Astrocyte (in vitro differentiated cells and primary cell): Measurements from ENCODE around the gene CBS.
"Not testable (repeated sequence)": the region's sequence is repeated elsewhere in the genome, so short reads cannot be mapped to it uniquely, and the experiment has no call there.

Source experiments
- EZH2 ChIP-seq: IDR thresholded peaks from 2 replicates; pipeline ENCODE4 v1.6.1; 2012; ENCODE audit warnings: mild to moderate bottlenecking, low read length, inconsistent platforms; ENCODE audit not compliant: insufficient read depth
- TF ChIP-seq, protein P1 (sequence below): IDR thresholded peaks from 2 replicates; pipeline ENCODE4 v1.5.1; 2011; ENCODE audit warnings: low read depth, mild to moderate bottlenecking, inconsistent platforms, low read length, moderate library complexity; ENCODE audit not compliant: insufficient read depth

DNA sequence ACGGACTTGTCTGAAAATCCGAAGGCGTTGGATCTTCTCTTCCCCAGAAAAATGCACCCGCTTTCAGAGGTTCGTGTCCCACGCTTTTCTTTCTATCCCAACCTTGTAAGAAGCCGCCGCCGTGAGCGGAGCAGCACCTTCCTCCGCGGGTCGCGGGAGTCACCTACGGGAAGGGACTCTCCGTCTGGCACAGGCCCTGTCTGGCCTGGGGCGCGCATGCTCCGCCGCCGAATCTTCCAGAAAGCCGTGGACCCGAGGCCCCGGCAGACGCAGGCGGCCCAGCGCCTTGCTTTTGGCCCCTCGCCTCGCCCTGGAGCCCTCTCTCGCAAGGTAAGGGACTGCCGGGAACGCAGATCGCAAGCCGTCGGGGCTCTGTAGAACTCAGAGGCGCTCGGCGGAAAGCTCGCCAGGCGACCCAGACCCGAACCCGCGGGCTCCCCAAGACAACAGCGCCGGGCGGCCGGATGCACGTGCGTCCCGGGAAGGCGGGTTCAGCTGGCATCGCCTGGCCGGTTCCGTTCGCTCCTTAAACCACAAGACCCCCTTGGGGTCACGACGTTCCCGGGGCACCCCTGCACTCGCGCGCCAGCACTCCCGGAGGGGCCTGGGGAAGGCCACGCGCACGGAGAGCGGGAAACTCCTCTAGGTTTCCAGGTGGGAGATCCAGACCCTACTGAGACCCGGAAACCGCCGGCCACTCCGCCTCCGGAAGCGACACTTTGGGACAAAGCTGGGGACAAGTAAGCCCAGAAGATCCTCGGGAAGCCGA, 1.1 kb downstream of the CBS start:
- TF ChIP-seq, protein P1, sequence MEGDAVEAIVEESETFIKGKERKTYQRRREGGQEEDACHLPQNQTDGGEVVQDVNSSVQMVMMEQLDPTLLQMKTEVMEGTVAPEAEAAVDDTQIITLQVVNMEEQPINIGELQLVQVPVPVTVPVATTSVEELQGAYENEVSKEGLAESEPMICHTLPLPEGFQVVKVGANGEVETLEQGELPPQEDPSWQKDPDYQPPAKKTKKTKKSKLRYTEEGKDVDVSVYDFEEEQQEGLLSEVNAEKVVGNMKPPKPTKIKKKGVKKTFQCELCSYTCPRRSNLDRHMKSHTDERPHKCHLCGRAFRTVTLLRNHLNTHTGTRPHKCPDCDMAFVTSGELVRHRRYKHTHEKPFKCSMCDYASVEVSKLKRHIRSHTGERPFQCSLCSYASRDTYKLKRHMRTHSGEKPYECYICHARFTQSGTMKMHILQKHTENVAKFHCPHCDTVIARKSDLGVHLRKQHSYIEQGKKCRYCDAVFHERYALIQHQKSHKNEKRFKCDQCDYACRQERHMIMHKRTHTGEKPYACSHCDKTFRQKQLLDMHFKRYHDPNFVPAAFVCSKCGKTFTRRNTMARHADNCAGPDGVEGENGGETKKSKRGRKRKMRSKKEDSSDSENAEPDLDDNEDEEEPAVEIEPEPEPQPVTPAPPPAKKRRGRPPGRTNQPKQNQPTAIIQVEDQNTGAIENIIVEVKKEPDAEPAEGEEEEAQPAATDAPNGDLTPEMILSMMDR = not testable (repeated sequence)
- TF ChIP-seq EZH2 = not testable (repeated sequence)
